Peyer's patch (tissue), 4 donors: ENCODE measurements around the gene AMMECR1L. TPM values are rescaled to one million over a fixed set of nuclear protein-coding genes. Genes with fewer than 3 reads are reported as not detected.
"Not testable (repeated sequence)": the region's sequence is repeated elsewhere in the genome, so short reads cannot be mapped to it uniquely, and the experiment has no call there.

Experiments
- DNase-seq, 3 donors: peaks; one replicate each; pipeline ENCODE4 v3.0.0-alpha.2; 2017 to 2019
- H3K27ac ChIP-seq, 4 donors: fragments of 200-600 bp; sonication (generic); one replicate each; pipeline ENCODE4 v1.5.1; 2016 to 2019
- H3K27me3 ChIP-seq, 2 donors: fragments of 200-600 bp; sonication (generic); one replicate each; pipeline ENCODE4 v1.5.1; 2019
- H3K36me3 ChIP-seq, 3 donors: fragments of 200-600 bp; sonication (generic); one replicate each; pipeline ENCODE4 v1.5.1; 2016 to 2019
- H3K4me1 ChIP-seq, 4 donors: fragments of 200-600 bp; sonication (generic); one replicate each; pipeline ENCODE4 v1.5.1; 2016 to 2019
- H3K4me3 ChIP-seq, 4 donors: fragments of 200-600 bp; sonication (generic); 1 replicate in 3 of 4; 2 replicates in 1 of 4; pipeline ENCODE4 v1.5.1; 2016 to 2019; ENCODE audit warnings: mild to moderate bottlenecking in 1 of 4
- H3K9me3 ChIP-seq, 4 donors: fragments of 200-600 bp; sonication (generic); one replicate each; pipeline ENCODE4 v1.5.1; 2016 to 2019; ENCODE audit warnings: mild to moderate bottlenecking in 1 of 4
- POLR2A ChIP-seq, 2 donors: fragments of 450-650 bp; IDR thresholded peaks; one replicate each; pipeline ENCODE4 v1.5.1; 2017; ENCODE audit warnings: antibody characterized with exemption in 2 of 2, mild to moderate bottlenecking in 2 of 2, moderate library complexity in 2 of 2
- small RNA-seq, 2 donors: library from RNA; depleted of rRNA; stranded (forward); fragments of <200 nt; gene quantifications; one replicate each; pipeline ENCODE3, GENCODE V24; 2016
- total RNA-seq, 4 donors: library from RNA; depleted of rRNA; stranded (reverse); fragments of >200 nt; gene quantifications; one replicate each; pipeline ENCODE4 v1.1.0, GENCODE V29; 2016
- TF ChIP-seq, protein P1 (sequence below), 6 experiments: fragments of 450-650 bp in 4 of 6; fragments of 200-600 bp in 2 of 6; sonication (generic) in 1 of 6; IDR thresholded peaks; one replicate each; pipeline ENCODE4 v1.5.1; 2017 to 2019; ENCODE audit warnings: antibody characterized with exemption in 6 of 6, mild to moderate bottlenecking in 3 of 6, moderate library complexity in 1 of 6

Gene AMMECR1L
- total RNA-seq, 4 donors from 2014 or later: 11.6 to 16.1 (median 13.9) TPM

- TF ChIP-seq POLR2A (IDR thresholded peaks at IDR 0.05): no peak
- Histone ChIP-seq H3K27me3 (no peaks in the 10 kb centered on the region), H3K4me3 (no peak overlapping the region), H3K4me1 (no peaks in the 10 kb centered on the region), H3K36me3 (no peaks in the 10 kb centered on the region), H3K9me3 (peaks cover 0 to 15% (median 0%) of the 10 kb centered on the region in 4 donors), H3K27ac (no peak overlapping the region)
- DNase-seq: no peak
Observed at GRCh38 chr2:127820080-127820668, 65.6 kb downstream of the AMMECR1L start.

- TF ChIP-seq, protein P1, sequence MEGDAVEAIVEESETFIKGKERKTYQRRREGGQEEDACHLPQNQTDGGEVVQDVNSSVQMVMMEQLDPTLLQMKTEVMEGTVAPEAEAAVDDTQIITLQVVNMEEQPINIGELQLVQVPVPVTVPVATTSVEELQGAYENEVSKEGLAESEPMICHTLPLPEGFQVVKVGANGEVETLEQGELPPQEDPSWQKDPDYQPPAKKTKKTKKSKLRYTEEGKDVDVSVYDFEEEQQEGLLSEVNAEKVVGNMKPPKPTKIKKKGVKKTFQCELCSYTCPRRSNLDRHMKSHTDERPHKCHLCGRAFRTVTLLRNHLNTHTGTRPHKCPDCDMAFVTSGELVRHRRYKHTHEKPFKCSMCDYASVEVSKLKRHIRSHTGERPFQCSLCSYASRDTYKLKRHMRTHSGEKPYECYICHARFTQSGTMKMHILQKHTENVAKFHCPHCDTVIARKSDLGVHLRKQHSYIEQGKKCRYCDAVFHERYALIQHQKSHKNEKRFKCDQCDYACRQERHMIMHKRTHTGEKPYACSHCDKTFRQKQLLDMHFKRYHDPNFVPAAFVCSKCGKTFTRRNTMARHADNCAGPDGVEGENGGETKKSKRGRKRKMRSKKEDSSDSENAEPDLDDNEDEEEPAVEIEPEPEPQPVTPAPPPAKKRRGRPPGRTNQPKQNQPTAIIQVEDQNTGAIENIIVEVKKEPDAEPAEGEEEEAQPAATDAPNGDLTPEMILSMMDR (IDR thresholded peaks at IDR 0.05): no peak
- TF ChIP-seq POLR2A (IDR thresholded peaks at IDR 0.05): no peak
- Histone ChIP-seq H3K4me1 (no peaks in the 10 kb centered on the region), H3K27me3 (no peaks in the 10 kb centered on the region), H3K9me3 (peaks cover 0 to 15% (median 0%) of the 10 kb centered on the region in 4 donors), H3K27ac (no peak overlapping the region), H3K4me3 (no peak overlapping the region), H3K36me3 (no peaks in the 10 kb centered on the region)
- no peak for DNase-seq
Observed at GRCh38 chr2:127818794-127819425, 66.8 kb downstream of the AMMECR1L start.

DNA sequence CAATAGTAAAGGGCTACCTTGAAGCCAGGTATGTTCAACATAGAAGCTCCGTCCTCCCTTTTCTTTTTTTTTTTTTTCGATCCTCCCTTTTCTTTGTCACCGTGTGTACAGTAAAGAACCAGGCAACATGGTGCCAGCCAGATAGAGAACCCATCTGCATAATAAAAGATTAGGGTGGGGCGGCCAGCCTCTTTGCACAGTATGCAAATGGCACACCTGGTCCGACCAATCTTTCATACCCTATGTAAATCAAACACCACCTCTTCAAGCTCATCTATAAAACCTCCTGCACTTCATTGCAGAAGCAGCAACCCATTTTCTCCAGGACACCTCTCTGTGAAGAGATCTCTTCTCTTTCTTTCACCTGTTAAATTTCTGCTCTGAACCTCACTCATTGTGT is 67.5 kb downstream of the AMMECR1L start:
- peaks cover 0 to 15% (median 0%) of the 10 kb centered on the region in 4 donors for H3K9me3 ChIP-seq
- no peak overlapping the region for H3K4me3 ChIP-seq
- TF ChIP-seq, protein P1 (IDR thresholded peaks at IDR 0.05): no peak
- no peak for TF ChIP-seq POLR2A (IDR thresholded peaks at IDR 0.05)
- DNase-seq: no peak
- H3K4me1 ChIP-seq: no peaks in the 10 kb centered on the region
- H3K27me3 ChIP-seq: no peaks in the 10 kb centered on the region
- no peaks in the 10 kb centered on the region for H3K36me3 ChIP-seq
- no peak overlapping the region for H3K27ac ChIP-seq

GRCh38 chr2:127814677-127815076 is 71.1 kb downstream of the AMMECR1L start:
- Histone ChIP-seq H3K27me3 (no peaks in the 10 kb centered on the region), H3K36me3 (no peaks in the 10 kb centered on the region), H3K27ac (no peak overlapping the region), H3K9me3 (peaks cover 0 to 5% (median 0%) of the 10 kb centered on the region in 4 donors), H3K4me3 (no peak overlapping the region), H3K4me1 (peaks cover 0 to 3% (median under 1%) of the 10 kb centered on the region in 4 donors)
- no peak for TF ChIP-seq POLR2A (IDR thresholded peaks at IDR 0.05)
- no peak for DNase-seq

- H3K27me3 ChIP-seq, H3K4me3 ChIP-seq, H3K36me3 ChIP-seq, H3K9me3 ChIP-seq, DNase-seq, H3K27ac ChIP-seq: not testable (repeated sequence)
- H3K4me1 ChIP-seq: peaks cover 0 to 23% (median 2%) of the 10 kb centered on the region in 4 donors
Observed at GRCh38 chr2:127812441-127812840, 73.3 kb downstream of the AMMECR1L start.

Small RNA genes within 50 kb of the gene (small RNA-seq; reads per million reads assigned to genes)
- 0 reads per million in 2 donors for gene AC012306.1
- 0 reads per million in 2 donors for gene RF00017
- gene RF00019: 0 reads per million in 2 donors
- 0 reads per million in 2 donors for gene RNU6-395P

Other genes starting within 250 kb of the AMMECR1L start
- not detected for gene GPR17, start 239.8 kb downstream of the AMMECR1L start, total RNA-seq
- 10 to 100 TPM in 3 of 4 donors, 1 to 10 TPM in 1; 7.7 to 95.7 (median 21.9) TPM for gene LIMS2, start 210.4 kb downstream of the AMMECR1L start, total RNA-seq
- gene SFT2D3, start 184.5 kb downstream of the AMMECR1L start, total RNA-seq: 10 to 100 TPM in 1 of 4 donors, 1 to 10 TPM in 3; 5.8 to 12.4 (median 8.8) TPM
- 10 to 100 TPM; 41.3 to 51.6 (median 45.1) TPM for gene WDR33, start 74.8 kb downstream of the AMMECR1L start, total RNA-seq
- 10 to 100 TPM in 2 of 4 donors, 1 to 10 TPM in 2; 8.8 to 10.7 (median 9.8) TPM for gene POLR2D, start 27.8 kb downstream of the AMMECR1L start, total RNA-seq
- gene SAP130, start 142.1 kb upstream of the AMMECR1L start, total RNA-seq: 10 to 100 TPM in 3 of 4 donors, 1 to 10 TPM in 1; 9.3 to 20.4 (median 15.6) TPM
- gene UGGT1, start 205.2 kb upstream of the AMMECR1L start, total RNA-seq: 10 to 100 TPM; 40.8 to 65.3 (median 57.3) TPM